Measurements from ENCODE around the gene ASPHD2. TPM values are rescaled to one million over a fixed set of nuclear protein-coding genes. Genes with fewer than 3 reads are reported as not detected.

The ASPHD2 gene
- total RNA-seq, 1 experiment from 2014 or later, result 7.1 TPM

GRCh38 chr22:26481694-26482093 is 52.6 kb downstream of the ASPHD2 start:
- H3K27me3 Mint-ChIP-seq (ENCODE audit: low read depth), result no peaks in the 10 kb centered on the region
- WGBS (ENCODE audit: extremely low coverage, insufficient read length, low lambda C conversion rate), result no CpG with 5 or more reads among the region's 4 CpGs
- H3K4me1 ChIP-seq (ENCODE audit: insufficient read depth, low read length), result no peaks in the 10 kb centered on the region; the same call in 1 of the 2 replicates
- H3K4me3 Mint-ChIP-seq, result peak overlapping the region; percentile 96 to 98; a peak in 3 of 5 replicates
- H3K56ac ChIP-seq (ENCODE audit: insufficient read length, low read depth, low read length), result no peak overlapping the region
- H2BK15ac ChIP-seq (ENCODE audit: low read depth, low read length), result no peak overlapping the region
- H3K23me2 ChIP-seq (ENCODE audit: insufficient read length, low read depth, low read length, poor library complexity, severe bottlenecking), result no peaks in the 10 kb centered on the region
- H3K4ac ChIP-seq (ENCODE audit: low read depth, low read length), result no peak overlapping the region
- no peak overlapping the region for H3K4me2 ChIP-seq (ENCODE audit: insufficient read depth, insufficient read length, low read length)
- H2BK12ac ChIP-seq (ENCODE audit: insufficient read length, low read depth, low read length), result no peak overlapping the region
- no peak overlapping the region for H3K23ac ChIP-seq (ENCODE audit: insufficient read length, low read depth, low read length)
- H3K27ac Mint-ChIP-seq, result peak overlapping the region in 2 of 3 experiments; percentile 51 to 85; a peak in 1 of 7 replicates
- no peak overlapping the region for H3T11ph ChIP-seq (ENCODE audit: low read length)
- no peak overlapping the region for H4K5ac ChIP-seq (ENCODE audit: insufficient read length, low read depth, low read length)
- H3K9ac ChIP-seq (ENCODE audit: extremely low read depth, insufficient read length, low read length), result no peak overlapping the region
- H4K20me1 ChIP-seq (ENCODE audit: control insufficient read depth, insufficient read depth, insufficient read length), result no peaks in the 10 kb centered on the region
- DNase-seq, result no peak
- H2AFZ ChIP-seq (ENCODE audit: low read length), result no peak overlapping the region
- H4K8ac ChIP-seq (replicated peaks; ENCODE audit: insufficient read length, low read depth, low read length), result no peak overlapping the region
- no peak overlapping the region for H4K91ac ChIP-seq (ENCODE audit: insufficient read length, low read depth, low read length)
- no peaks in the 10 kb centered on the region for H3K27me3 ChIP-seq (ENCODE audit: insufficient read depth, low read length)
- H2BK5ac ChIP-seq (ENCODE audit: insufficient read length, low read length), result no peak overlapping the region
- no peak overlapping the region for H2AK5ac ChIP-seq (ENCODE audit: insufficient read length, low read length)
- no peak overlapping the region for H3K14ac ChIP-seq (ENCODE audit: insufficient read depth, low read length)
- H3K79me2 ChIP-seq (ENCODE audit: insufficient read depth, low read length), result peaks cover 5% of the 10 kb centered on the region; the same call in 1 of the 2 replicates
- no peak overlapping the region for H2BK20ac ChIP-seq (ENCODE audit: low read depth, low read length, poor library complexity, severe bottlenecking)
- no peak overlapping the region for H3K27ac ChIP-seq (ENCODE audit: insufficient read length, low read depth, low read length)
- peaks cover 43 to 44% of the 10 kb centered on the region in 2 experiments for H3K4me1 Mint-ChIP-seq
- peaks cover 10% of the 10 kb centered on the region for H3K79me1 ChIP-seq (ENCODE audit: insufficient read depth, low read depth, low read length, poor library complexity, severe bottlenecking)
- H3K9me3 ChIP-seq (ENCODE audit: control insufficient read depth, low read depth, low read length), result no peaks in the 10 kb centered on the region
- H3K9me3 Mint-ChIP-seq, result no peaks in the 10 kb centered on the region; a peak in 1 of 5 replicates
- H3K36me3 Mint-ChIP-seq (ENCODE audit: insufficient read depth in 1 of 3, low read depth in 3 of 3), result peaks cover 8 to 36% (median 27%) of the 10 kb centered on the region in 3 experiments; a peak in 6 of 7 replicates
- H3K18ac ChIP-seq (ENCODE audit: insufficient read length, low read depth, low read length), result no peak overlapping the region
- H2BK120ac ChIP-seq (ENCODE audit: low read depth, low read length, poor library complexity, severe bottlenecking), result no peak overlapping the region
- TF ChIP-seq, protein P1, sequence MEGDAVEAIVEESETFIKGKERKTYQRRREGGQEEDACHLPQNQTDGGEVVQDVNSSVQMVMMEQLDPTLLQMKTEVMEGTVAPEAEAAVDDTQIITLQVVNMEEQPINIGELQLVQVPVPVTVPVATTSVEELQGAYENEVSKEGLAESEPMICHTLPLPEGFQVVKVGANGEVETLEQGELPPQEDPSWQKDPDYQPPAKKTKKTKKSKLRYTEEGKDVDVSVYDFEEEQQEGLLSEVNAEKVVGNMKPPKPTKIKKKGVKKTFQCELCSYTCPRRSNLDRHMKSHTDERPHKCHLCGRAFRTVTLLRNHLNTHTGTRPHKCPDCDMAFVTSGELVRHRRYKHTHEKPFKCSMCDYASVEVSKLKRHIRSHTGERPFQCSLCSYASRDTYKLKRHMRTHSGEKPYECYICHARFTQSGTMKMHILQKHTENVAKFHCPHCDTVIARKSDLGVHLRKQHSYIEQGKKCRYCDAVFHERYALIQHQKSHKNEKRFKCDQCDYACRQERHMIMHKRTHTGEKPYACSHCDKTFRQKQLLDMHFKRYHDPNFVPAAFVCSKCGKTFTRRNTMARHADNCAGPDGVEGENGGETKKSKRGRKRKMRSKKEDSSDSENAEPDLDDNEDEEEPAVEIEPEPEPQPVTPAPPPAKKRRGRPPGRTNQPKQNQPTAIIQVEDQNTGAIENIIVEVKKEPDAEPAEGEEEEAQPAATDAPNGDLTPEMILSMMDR (conservative IDR thresholded peaks at IDR 0.05), result no peak
